Ovary (tissue), 3 donors: Measurements from ENCODE around the gene CPLANE1.
"Not testable (repeated sequence)": the region's sequence is repeated elsewhere in the genome, so short reads cannot be mapped to it uniquely, and the experiment has no call there.

Experiments
- CTCF ChIP-seq, 3 donors: fragments of 450-650 bp in 2 of 3; fragments of 200-600 bp in 1 of 3; IDR thresholded peaks; one replicate each; pipeline versions ENCODE4 v1.5.1 to v1.8.0; 2016 to 2022; ENCODE audit warnings: antibody characterized with exemption in 3 of 3, mild to moderate bottlenecking in 1 of 3
- EP300 ChIP-seq: sonication (generic); formaldehyde crosslinking; IDR thresholded peaks from one replicate; pipeline ENCODE4 v1.6.1; 2017; ENCODE audit warnings: antibody characterized with exemption
- POLR2A ChIP-seq: fragments of 450-650 bp; IDR thresholded peaks from one replicate; pipeline ENCODE4 v1.6.1; 2017; ENCODE audit warnings: antibody characterized with exemption, mild to moderate bottlenecking, moderate library complexity
- donor health status: DM: no; HTN: no; CAD: no.

DNA sequence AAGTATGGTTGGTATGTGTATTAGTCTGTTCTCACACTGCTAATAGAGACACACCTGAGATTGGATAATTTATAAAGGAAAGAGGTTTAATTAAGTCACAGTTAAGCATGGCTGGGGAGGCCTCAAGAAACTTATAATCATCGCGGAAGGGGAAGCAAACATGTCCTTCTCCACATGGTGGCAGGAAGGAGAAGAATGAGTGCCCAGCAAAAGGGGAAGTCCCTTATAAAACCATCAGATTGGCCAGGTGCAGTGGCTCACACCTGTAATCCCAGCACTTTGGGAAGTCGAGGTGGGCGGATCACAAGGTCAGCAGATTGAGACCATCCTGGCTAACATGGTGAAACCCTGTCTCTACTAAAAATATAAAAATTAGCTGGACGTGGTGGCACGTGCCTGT is 113.9 kb downstream of the CPLANE1 start:
- TF ChIP-seq POLR2A; EP300; CTCF (IDR thresholded peaks at IDR 0.05): not testable (repeated sequence)
